ENCODE data around the gene OR52N2.

Gene OR52N2

DNA sequence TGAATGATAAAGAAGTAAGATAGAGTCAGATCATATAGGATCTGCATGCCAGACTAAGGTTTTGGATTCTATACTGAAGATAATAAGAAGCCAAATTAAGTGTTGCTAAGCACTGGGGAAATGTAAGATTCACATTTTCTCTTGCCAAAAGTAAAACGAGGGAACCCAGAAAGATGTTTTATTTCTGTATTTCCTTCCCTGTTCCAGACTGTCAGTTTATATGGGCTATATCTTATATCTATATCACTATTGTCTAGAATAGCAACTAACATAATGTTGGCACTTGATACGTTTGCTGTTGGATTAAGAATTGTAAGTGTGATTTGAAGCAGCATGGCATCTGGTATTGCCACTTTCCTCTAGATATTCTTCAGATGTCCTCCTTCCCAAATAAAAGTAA lies 24.7 kb downstream of the OR52N2 start:
- Histone ChIP-seq H3K9ac (ENCODE audit: low read length) (no peak overlapping the region), H3K36me3 (ENCODE audit: control insufficient read depth, insufficient read depth, low read length) (no peaks in the 10 kb centered on the region), H3K4me3 (ENCODE audit: low read length) (no peak overlapping the region), H3K27me3 (ENCODE audit: control insufficient read depth, insufficient read depth, low read length) (peaks cover 2% of the 10 kb centered on the region), H3K4me1 (ENCODE audit: control insufficient read depth, insufficient read depth, low read length) (no peaks in the 10 kb centered on the region), H3K27ac (ENCODE audit: low read depth, low read length) (no peak overlapping the region)

DNA sequence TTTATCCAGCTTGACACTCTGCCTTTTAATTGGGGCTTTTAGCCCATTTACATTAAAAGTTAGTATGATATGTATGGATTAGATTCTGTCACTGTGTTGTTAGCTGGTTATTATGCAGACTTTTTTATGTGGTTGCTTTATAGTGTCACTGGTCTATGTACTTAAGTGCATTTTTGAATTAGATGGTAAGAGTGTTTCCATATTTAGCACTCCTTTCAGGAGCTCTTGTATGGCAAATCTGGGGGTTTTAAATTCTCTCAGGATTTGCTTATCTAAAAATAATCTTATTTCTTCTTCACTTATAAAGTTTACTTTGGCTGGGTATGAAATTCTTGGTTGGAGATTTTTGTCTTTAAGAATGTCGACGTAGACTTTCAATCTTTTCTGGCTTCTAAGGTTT lies 29.0 kb downstream of the OR52N2 start:
- Histone ChIP-seq H3K9ac (ENCODE audit: low read length) (no peak overlapping the region), H3K4me3 (ENCODE audit: low read length) (no peak overlapping the region), H3K4me1 (ENCODE audit: control insufficient read depth, insufficient read depth, low read length) (no peaks in the 10 kb centered on the region), H3K36me3 (ENCODE audit: control insufficient read depth, insufficient read depth, low read length) (no peaks in the 10 kb centered on the region), H3K27ac (ENCODE audit: low read depth, low read length) (no peak overlapping the region), H3K27me3 (ENCODE audit: control insufficient read depth, insufficient read depth, low read length) (no peaks in the 10 kb centered on the region)

DNA sequence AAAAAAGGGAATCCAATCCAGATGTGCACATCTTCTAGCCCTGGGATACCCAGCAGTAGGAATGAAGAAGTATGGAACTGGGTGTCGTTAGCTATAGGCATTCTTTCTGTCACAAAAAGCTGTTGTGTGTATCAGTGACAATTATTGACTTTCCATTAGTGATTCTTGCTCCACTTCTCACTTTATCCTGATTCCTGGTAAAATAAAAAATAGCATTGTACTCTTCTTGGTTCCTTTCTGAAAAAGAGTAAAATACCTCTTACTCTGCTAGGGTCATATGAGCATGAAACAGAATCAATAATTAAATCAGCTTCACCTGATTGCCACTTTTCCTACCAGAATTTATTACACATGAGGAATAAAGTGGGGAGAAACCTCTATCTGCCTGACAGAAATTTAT lies 33.1 kb downstream of the OR52N2 start, which contains the start of gene OR52E6:
TSS of gene OR52E6 (minus strand) at position 101 of the 400 bp plus-strand sequence. CDS start at position 101, 0 bp downstream.
- no peak within 1 kb of the TSS for H3K9ac ChIP-seq (ENCODE audit: low read length)
- H3K27me3 ChIP-seq (ENCODE audit: control insufficient read depth, insufficient read depth, low read length) = no peaks in the 10 kb centered on the region
- H3K36me3 ChIP-seq (ENCODE audit: control insufficient read depth, insufficient read depth, low read length) = no peaks in the 10 kb centered on the region
- H3K4me3 ChIP-seq (ENCODE audit: low read length) = no peak within 1 kb of the TSS
- H3K27ac ChIP-seq (ENCODE audit: low read depth, low read length) = no peak within 1 kb of the TSS
- no peaks in the 10 kb centered on the region for H3K4me1 ChIP-seq (ENCODE audit: control insufficient read depth, insufficient read depth, low read length)

DNA sequence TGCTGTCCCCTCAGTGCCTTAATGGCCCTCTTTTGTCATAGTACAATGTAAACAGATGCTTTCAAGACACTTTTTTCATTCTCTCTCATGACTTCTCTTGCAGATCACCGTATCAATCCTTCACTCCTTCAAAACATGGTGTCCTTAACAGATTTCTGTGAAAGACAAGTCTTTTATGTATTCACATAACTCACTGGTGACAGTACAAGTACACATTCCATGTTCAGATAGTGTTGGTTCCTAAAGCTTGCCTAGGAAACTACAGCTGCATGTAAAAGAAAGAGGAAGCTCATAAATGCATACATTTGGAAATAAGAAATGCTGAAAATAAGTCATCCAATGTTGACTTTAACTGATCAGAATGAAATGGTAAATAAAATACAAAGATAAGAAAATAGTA lies 38.0 kb downstream of the OR52N2 start:
- H3K27ac ChIP-seq (ENCODE audit: low read depth, low read length) = no peak overlapping the region
- no peaks in the 10 kb centered on the region for H3K4me1 ChIP-seq (ENCODE audit: control insufficient read depth, insufficient read depth, low read length)
- H3K9ac ChIP-seq (ENCODE audit: low read length) = no peak overlapping the region
- no peak overlapping the region for H3K4me3 ChIP-seq (ENCODE audit: low read length)
- H3K36me3 ChIP-seq (ENCODE audit: control insufficient read depth, insufficient read depth, low read length) = no peaks in the 10 kb centered on the region
- H3K27me3 ChIP-seq (ENCODE audit: control insufficient read depth, insufficient read depth, low read length) = no peaks in the 10 kb centered on the region

DNA sequence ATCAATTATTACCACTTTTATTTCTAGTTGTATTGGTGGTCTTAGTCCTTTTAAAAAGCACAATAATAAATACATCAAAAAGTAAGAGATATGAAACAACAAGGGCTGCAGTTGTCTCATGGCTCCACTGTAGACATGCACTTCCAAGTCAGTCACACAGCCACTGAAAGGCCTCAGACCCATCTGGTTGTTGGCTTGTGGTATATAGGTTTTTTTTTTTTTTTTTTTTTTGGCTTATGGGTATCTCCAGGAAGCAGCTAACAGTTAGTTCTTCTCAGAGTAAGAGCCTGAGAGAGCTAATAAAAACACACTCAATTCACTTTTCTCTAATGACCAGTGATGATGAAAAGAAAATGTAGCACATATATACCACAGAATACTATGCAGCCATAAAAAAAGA lies 39.0 kb downstream of the OR52N2 start:
- no peak overlapping the region for H3K9ac ChIP-seq (ENCODE audit: low read length)
- no peak overlapping the region for H3K4me3 ChIP-seq (ENCODE audit: low read length)
- no peaks in the 10 kb centered on the region for H3K27me3 ChIP-seq (ENCODE audit: control insufficient read depth, insufficient read depth, low read length)
- no peaks in the 10 kb centered on the region for H3K36me3 ChIP-seq (ENCODE audit: control insufficient read depth, insufficient read depth, low read length)
- H3K4me1 ChIP-seq (ENCODE audit: control insufficient read depth, insufficient read depth, low read length) = no peaks in the 10 kb centered on the region
- no peak overlapping the region for H3K27ac ChIP-seq (ENCODE audit: low read depth, low read length)

DNA sequence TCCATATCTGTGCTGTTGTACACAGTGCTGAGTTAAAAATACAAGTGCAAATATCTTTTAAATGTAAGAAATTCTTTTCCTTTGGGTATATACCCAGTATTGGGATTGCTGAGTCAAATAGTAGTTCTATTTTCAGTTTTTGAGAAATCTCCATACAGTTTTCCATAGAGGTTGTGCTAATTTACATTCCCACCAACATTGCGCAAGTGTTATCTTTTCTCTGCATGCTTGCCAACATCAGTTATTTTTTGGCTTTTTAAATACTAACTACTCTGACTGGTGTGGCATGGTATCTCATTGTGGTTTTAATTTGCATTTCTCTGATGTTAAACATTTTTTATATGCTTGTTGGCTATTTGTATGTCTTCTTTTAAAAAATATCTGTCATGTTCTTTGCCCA lies 42.3 kb downstream of the OR52N2 start:
- no peaks in the 10 kb centered on the region for H3K4me1 ChIP-seq (ENCODE audit: control insufficient read depth, insufficient read depth, low read length)
- H3K27ac ChIP-seq (ENCODE audit: low read depth, low read length) = no peak overlapping the region
- no peaks in the 10 kb centered on the region for H3K36me3 ChIP-seq (ENCODE audit: control insufficient read depth, insufficient read depth, low read length)
- no peaks in the 10 kb centered on the region for H3K27me3 ChIP-seq (ENCODE audit: control insufficient read depth, insufficient read depth, low read length)
- H3K9ac ChIP-seq (ENCODE audit: low read length) = no peak overlapping the region
- H3K4me3 ChIP-seq (ENCODE audit: low read length) = no peak overlapping the region

DNA sequence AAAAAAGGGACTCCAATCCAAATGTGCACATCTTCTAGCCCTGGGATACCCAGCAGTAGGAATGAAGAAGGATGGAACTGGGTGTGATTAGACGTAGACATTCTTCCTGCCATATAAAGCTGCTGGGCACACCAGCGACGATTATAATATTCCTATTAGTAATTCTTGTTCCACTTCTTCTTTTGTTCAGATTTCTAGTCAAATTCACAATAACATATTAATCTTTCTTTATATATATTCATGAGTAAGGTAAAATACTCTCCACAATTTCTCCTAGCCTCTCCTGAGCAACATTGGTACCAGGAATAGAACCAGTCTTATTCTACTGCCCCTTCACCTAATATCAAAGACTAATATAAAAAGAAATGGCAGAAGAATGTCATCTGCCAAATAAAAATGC lies 48.9 kb downstream of the OR52N2 start, which contains the start of gene OR52E8:
TSS of gene OR52E8 (minus strand) at position 101 of the 400 bp plus-strand sequence. CDS start at position 101, 0 bp downstream.
- Histone ChIP-seq H3K27ac (ENCODE audit: low read depth, low read length) (no peak within 1 kb of the TSS), H3K27me3 (ENCODE audit: control insufficient read depth, insufficient read depth, low read length) (no peaks in the 10 kb centered on the region), H3K9ac (ENCODE audit: low read length) (no peak within 1 kb of the TSS), H3K4me3 (ENCODE audit: low read length) (no peak within 1 kb of the TSS), H3K4me1 (ENCODE audit: control insufficient read depth, insufficient read depth, low read length) (no peaks in the 10 kb centered on the region), H3K36me3 (ENCODE audit: control insufficient read depth, insufficient read depth, low read length) (no peaks in the 10 kb centered on the region)

DNA sequence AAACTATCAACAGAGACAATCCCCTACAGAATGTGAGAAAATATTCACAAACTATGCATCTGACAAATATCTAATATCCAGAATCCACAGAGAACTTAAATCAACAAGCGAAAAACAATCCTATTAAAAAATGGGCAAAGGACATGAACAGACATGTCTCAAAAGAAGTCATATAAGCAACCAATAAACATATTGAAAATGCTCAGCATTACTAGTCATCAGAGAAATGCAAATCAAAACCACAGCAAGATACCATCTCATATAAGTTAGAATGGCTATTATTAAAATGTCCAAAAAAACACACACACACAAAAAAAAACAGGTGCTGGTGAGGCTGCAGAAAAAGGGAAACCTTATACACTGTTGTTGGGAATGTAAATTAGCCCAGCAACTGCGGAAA lies 57.1 kb downstream of the OR52N2 start:
- no peak overlapping the region for H3K9ac ChIP-seq (ENCODE audit: low read length)
- no peaks in the 10 kb centered on the region for H3K27me3 ChIP-seq (ENCODE audit: control insufficient read depth, insufficient read depth, low read length)
- H3K4me1 ChIP-seq (ENCODE audit: control insufficient read depth, insufficient read depth, low read length) = no peaks in the 10 kb centered on the region
- no peak overlapping the region for H3K4me3 ChIP-seq (ENCODE audit: low read length)
- H3K36me3 ChIP-seq (ENCODE audit: control insufficient read depth, insufficient read depth, low read length) = no peaks in the 10 kb centered on the region
- H3K27ac ChIP-seq (ENCODE audit: low read depth, low read length) = no peak overlapping the region

Data from rectal smooth muscle tissue (tissue), 1 donor.